ENCODE results near the gene NRCAM.

DNA sequence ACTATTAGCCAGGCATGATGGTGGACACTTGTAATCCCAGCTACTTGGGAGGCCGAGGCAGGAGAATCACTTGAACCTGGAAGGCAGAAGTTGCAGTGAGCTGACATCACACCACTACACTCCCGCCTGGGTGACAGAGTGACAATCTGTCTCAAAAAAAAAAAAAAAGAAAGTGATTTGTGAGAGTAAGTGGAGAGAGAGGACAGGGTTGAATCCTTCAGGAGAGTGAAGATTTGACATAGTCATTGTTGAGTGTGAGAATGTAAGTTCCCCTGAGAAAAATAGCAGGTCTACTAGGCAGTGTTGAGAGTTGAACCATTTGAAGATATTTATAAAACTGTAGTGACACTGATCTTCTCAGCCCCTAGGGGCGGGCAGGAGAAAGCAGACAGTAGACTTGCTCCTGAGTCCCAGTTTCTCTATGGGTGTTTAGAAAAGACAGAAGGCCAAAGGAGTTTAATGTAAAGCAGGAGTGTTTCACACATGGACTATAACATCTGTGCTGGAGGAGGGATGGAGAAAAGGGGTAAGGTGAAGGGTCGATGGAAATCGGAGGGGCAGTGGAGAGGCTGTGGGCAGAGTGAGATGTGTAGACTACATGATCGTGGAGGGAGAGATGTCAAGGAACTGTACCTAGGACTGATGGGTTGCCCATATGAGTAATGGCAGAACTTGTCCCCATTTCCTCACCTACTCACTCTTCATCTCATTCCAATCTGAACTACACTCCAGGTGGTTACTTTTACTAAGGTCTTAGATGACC is 312.4 kb downstream of the NRCAM start:
- TF ChIP-seq, protein P1, sequence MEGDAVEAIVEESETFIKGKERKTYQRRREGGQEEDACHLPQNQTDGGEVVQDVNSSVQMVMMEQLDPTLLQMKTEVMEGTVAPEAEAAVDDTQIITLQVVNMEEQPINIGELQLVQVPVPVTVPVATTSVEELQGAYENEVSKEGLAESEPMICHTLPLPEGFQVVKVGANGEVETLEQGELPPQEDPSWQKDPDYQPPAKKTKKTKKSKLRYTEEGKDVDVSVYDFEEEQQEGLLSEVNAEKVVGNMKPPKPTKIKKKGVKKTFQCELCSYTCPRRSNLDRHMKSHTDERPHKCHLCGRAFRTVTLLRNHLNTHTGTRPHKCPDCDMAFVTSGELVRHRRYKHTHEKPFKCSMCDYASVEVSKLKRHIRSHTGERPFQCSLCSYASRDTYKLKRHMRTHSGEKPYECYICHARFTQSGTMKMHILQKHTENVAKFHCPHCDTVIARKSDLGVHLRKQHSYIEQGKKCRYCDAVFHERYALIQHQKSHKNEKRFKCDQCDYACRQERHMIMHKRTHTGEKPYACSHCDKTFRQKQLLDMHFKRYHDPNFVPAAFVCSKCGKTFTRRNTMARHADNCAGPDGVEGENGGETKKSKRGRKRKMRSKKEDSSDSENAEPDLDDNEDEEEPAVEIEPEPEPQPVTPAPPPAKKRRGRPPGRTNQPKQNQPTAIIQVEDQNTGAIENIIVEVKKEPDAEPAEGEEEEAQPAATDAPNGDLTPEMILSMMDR (IDR thresholded peaks at IDR 0.05) = no peak
- no peak for TF ChIP-seq POLR2A (IDR thresholded peaks at IDR 0.05)
